Neural cell (in vitro differentiated cells): ENCODE measurements around the gene CMTM7. TPM values are rescaled to one million over a fixed set of nuclear protein-coding genes. Genes with fewer than 3 reads are reported as not detected.

ENCODE experiments used
- H2AFZ ChIP-seq: fragments of 200-600, 300-800 bp; sonication (generic), shearing (Covaris generic); 2 replicates; pipeline ENCODE4 v1.6.0; 2014; ENCODE audit warnings: low read depth, mild to moderate bottlenecking, antibody characterized with exemption, low read length, moderate library complexity
- H3F3A ChIP-seq: fragments of 200-600 bp; shearing (Covaris generic); 2 replicates; pipeline ENCODE4 v1.6.1; 2016; ENCODE audit warnings: mild to moderate bottlenecking, moderate library complexity, mixed read lengths, antibody characterized with exemption, low read length; ENCODE audit not compliant: insufficient read depth, poor library complexity, severe bottlenecking
- H3K27ac ChIP-seq: fragments of 200-600, 300-800 bp; sonication (generic), shearing (Covaris generic); 2 replicates; pipeline ENCODE4 v1.5.1; 2014; ENCODE audit warnings: mild to moderate bottlenecking, low read length, moderate library complexity
- H3K27me3 ChIP-seq: fragments of 300-800, 200-600 bp; sonication (generic), shearing (Covaris generic); 2 replicates; pipeline ENCODE4 v1.6.0; 2014; ENCODE audit warnings: mild to moderate bottlenecking, low read depth, low read length, moderate library complexity; ENCODE audit not compliant: insufficient read depth
- H3K36me3 ChIP-seq: fragments of 300-800, 200-600 bp; sonication (generic), shearing (Covaris generic); 2 replicates; pipeline ENCODE4 v1.5.1; 2014; ENCODE audit warnings: mild to moderate bottlenecking, antibody characterized with exemption, low read length, moderate library complexity; ENCODE audit not compliant: insufficient read depth
- H3K4me2 ChIP-seq: fragments of 300-800, 200-600 bp; sonication (generic), shearing (Covaris generic); 2 replicates; pipeline ENCODE4 v1.6.0; 2014; ENCODE audit warnings: mild to moderate bottlenecking, low read length
- H3K4me3 ChIP-seq: fragments of 300-800, 200-600 bp; sonication (generic), shearing (Covaris generic); 2 replicates; pipeline ENCODE4 v1.5.1; 2014; ENCODE audit warnings: mild to moderate bottlenecking, low read length, moderate library complexity
- H3K79me2 ChIP-seq: fragments of 200-600 bp; shearing (Covaris generic); replicated peaks from 2 replicates; pipeline ENCODE4 v1.6.0; 2014; ENCODE audit warnings: mild to moderate bottlenecking, low read length, moderate library complexity; ENCODE audit not compliant: insufficient read depth
- H3K9ac ChIP-seq: fragments of 300-800, 200-600 bp; sonication (generic), shearing (Covaris generic); 2 replicates; pipeline ENCODE4 v1.6.1; 2016; ENCODE audit warnings: mild to moderate bottlenecking, low read length, mixed read lengths
- H3K9me2 ChIP-seq: fragments of 200-600 bp; shearing (Covaris generic); 2 replicates; pipeline ENCODE4 v1.6.1; 2016; ENCODE audit warnings: mild to moderate bottlenecking, low read length, mixed read lengths; ENCODE audit not compliant: insufficient read depth
- H3K9me3 ChIP-seq: fragments of 200-600, 300-800 bp; sonication (generic), shearing (Covaris generic); 2 replicates; pipeline ENCODE4 v1.6.1; 2016; ENCODE audit warnings: mild to moderate bottlenecking, mixed run types, low read length, moderate library complexity, mixed read lengths
- H4K20me1 ChIP-seq: fragments of 200-600 bp; shearing (Covaris generic); 2 replicates; pipeline ENCODE4 v1.6.1; 2016; ENCODE audit warnings: mild to moderate bottlenecking, mixed run types; ENCODE audit not compliant: insufficient read depth
- CTCF ChIP-seq: fragments of 450-650 bp; IDR thresholded peaks from 2 replicates; pipeline ENCODE4 v1.5.1; 2014; ENCODE audit warnings: antibody characterized with exemption, mild to moderate bottlenecking, moderate library complexity; ENCODE audit not compliant: poor library complexity, severe bottlenecking
- EP300 ChIP-seq: fragments of 450-650 bp; conservative IDR thresholded peaks from 2 replicates; pipeline ENCODE4 v1.6.1; 2014; ENCODE audit warnings: antibody characterized with exemption, mild to moderate bottlenecking, moderate library complexity; ENCODE audit not compliant: poor library complexity, severe bottlenecking
- EZH2 ChIP-seq: fragments of 200-600, 300-800 bp; shearing (Covaris generic), sonication (generic); IDR thresholded peaks from 2 replicates; pipeline ENCODE4 v1.6.1; 2014; ENCODE audit warnings: antibody characterized with exemption, low read length, borderline replicate concordance, mild to moderate bottlenecking; ENCODE audit not compliant: insufficient read depth, poor library complexity, severe bottlenecking
- MXI1 ChIP-seq: fragments of 450-650 bp; conservative IDR thresholded peaks from 2 replicates; pipeline ENCODE4 v1.6.1; 2014; ENCODE audit warnings: antibody characterized with exemption, mild to moderate bottlenecking; ENCODE audit not compliant: poor library complexity, severe bottlenecking
- POLR2AphosphoS5 ChIP-seq: IDR thresholded peaks from 2 replicates; pipeline ENCODE4 v1.6.1; 2012
- RAD21 ChIP-seq: fragments of 450-650 bp; conservative IDR thresholded peaks from 2 replicates; pipeline ENCODE4 v1.6.1; 2014; ENCODE audit warnings: antibody characterized with exemption, mild to moderate bottlenecking, moderate library complexity
- SMC3 ChIP-seq: fragments of 450-650 bp; conservative IDR thresholded peaks from 2 replicates; pipeline ENCODE4 v1.6.1; 2014; ENCODE audit warnings: antibody characterized with exemption, mild to moderate bottlenecking, moderate library complexity; ENCODE audit not compliant: poor library complexity
- TAF1 ChIP-seq: IDR thresholded peaks from 2 replicates; pipeline ENCODE4 v1.6.1; 2012; ENCODE audit warnings: low read depth
- polyA plus RNA-seq: library from polyadenylated mRNA; depleted of rRNA; stranded (reverse); fragments of >200 nt; gene quantifications from 2 replicates; pipeline ENCODE4 v1.2.3, GENCODE V29; 2014
- TF ChIP-seq, protein P1 (sequence below): IDR thresholded peaks from 2 replicates; pipeline ENCODE4 v1.6.1; 2012; ENCODE audit warnings: borderline replicate concordance

Gene CMTM7
- polyA plus RNA-seq, 1 donor from 2014 or later: 0.57 TPM

- no peaks in the 10 kb centered on the region for H3K36me3 ChIP-seq
- no peak overlapping the region for H2AFZ ChIP-seq
- no peak overlapping the region for H3K9ac ChIP-seq
- H3K27me3 ChIP-seq: no peaks in the 10 kb centered on the region
- no peak overlapping the region for H3K27ac ChIP-seq
- H4K20me1 ChIP-seq: no peaks in the 10 kb centered on the region
- H3K79me2 ChIP-seq: no peaks in the 10 kb centered on the region
- H3K9me2 ChIP-seq: no peaks in the 10 kb centered on the region
- H3K9me3 ChIP-seq: no peaks in the 10 kb centered on the region
- H3F3A ChIP-seq: no peaks in the 10 kb centered on the region
- H3K4me3 ChIP-seq: no peak overlapping the region
- TF ChIP-seq, protein P1, sequence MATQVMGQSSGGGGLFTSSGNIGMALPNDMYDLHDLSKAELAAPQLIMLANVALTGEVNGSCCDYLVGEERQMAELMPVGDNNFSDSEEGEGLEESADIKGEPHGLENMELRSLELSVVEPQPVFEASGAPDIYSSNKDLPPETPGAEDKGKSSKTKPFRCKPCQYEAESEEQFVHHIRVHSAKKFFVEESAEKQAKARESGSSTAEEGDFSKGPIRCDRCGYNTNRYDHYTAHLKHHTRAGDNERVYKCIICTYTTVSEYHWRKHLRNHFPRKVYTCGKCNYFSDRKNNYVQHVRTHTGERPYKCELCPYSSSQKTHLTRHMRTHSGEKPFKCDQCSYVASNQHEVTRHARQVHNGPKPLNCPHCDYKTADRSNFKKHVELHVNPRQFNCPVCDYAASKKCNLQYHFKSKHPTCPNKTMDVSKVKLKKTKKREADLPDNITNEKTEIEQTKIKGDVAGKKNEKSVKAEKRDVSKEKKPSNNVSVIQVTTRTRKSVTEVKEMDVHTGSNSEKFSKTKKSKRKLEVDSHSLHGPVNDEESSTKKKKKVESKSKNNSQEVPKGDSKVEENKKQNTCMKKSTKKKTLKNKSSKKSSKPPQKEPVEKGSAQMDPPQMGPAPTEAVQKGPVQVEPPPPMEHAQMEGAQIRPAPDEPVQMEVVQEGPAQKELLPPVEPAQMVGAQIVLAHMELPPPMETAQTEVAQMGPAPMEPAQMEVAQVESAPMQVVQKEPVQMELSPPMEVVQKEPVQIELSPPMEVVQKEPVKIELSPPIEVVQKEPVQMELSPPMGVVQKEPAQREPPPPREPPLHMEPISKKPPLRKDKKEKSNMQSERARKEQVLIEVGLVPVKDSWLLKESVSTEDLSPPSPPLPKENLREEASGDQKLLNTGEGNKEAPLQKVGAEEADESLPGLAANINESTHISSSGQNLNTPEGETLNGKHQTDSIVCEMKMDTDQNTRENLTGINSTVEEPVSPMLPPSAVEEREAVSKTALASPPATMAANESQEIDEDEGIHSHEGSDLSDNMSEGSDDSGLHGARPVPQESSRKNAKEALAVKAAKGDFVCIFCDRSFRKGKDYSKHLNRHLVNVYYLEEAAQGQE: no peak
- no peak for TF ChIP-seq CTCF
- no peak for TF ChIP-seq RAD21
- no peak for TF ChIP-seq MXI1
- no peak overlapping the region for H3K4me2 ChIP-seq
Measured at GRCh38 chr3:32353351-32353750, 38.3 kb upstream of the CMTM7 start.

- no peak overlapping the region for H2AFZ ChIP-seq
- H3K9me3 ChIP-seq: no peaks in the 10 kb centered on the region
Measured at GRCh38 chr3:32354362-32354778, 37.3 kb upstream of the CMTM7 start.

More at GRCh38 chr3:32354362-32354778, 37.3 kb upstream of the CMTM7 start:
- Histone ChIP-seq H3K27ac (no peak overlapping the region), H4K20me1 (no peaks in the 10 kb centered on the region), H3K36me3 (no peaks in the 10 kb centered on the region), H3F3A (no peaks in the 10 kb centered on the region), H3K4me2 (no peak overlapping the region), H3K27me3 (no peaks in the 10 kb centered on the region), H3K4me3 (no peak overlapping the region), H3K9ac (no peak overlapping the region), H3K9me2 (no peaks in the 10 kb centered on the region), H3K79me2 (no peaks in the 10 kb centered on the region)
- TF ChIP-seq, protein P1: no peak
- TF ChIP-seq TAF1: no peak
- TF ChIP-seq EZH2: no peak
- no peak for TF ChIP-seq POLR2AphosphoS5
- no peak for TF ChIP-seq RAD21
- no peak for TF ChIP-seq CTCF
- no peak for TF ChIP-seq EP300
- no peak for TF ChIP-seq SMC3
- TF ChIP-seq MXI1: no peak
